HCT116 (cell line): ENCODE results near the gene CSHL1. TPM values are rescaled to one million over a fixed set of nuclear protein-coding genes. Genes with fewer than 3 reads are reported as not detected.

ENCODE experiments used
- ATAC-seq: fragments of 200-7000 bp; cut with Tn5 transposase; 2 replicates; pipeline ENCODE4 v1.9.1; 2020; ENCODE audit warnings: mild to moderate bottlenecking, moderate library complexity
- BruUV-seq: library from RNA; stranded (reverse); fragments of 400-500 nt; replicated peaks from 2 replicates; lab custom pipeline; 2021; lab: Mats Ljungman, UMichigan
- CTCF ChIA-PET: fragments of 300-600 bp; sonication (Branson Sonifier 250); formaldehyde crosslinking; loops from one replicate; lab custom pipeline; 2021; ENCODE audit warnings: antibody characterized with exemption; lab: Charles Lee
- POLR2A ChIA-PET: fragments of 300-600, 350-600 bp; sonication (Branson Sonifier 250); formaldehyde crosslinking; loops from one replicate; lab custom pipeline; 2021; ENCODE audit warnings: antibody characterized with exemption; lab: Charles Lee
- RAD21 ChIA-PET, 2 experiments: fragments of 300-600 bp; sonication (Branson Sonifier 250); formaldehyde crosslinking; loops; one replicate each; lab custom pipeline; 2023; ENCODE audit warnings: low total read pairs in 2 of 2; ENCODE audit not compliant: uncharacterized antibody in 2 of 2, unreplicated experiment in 2 of 2, low non-redundant PET in 1 of 2; lab: Charles Lee
- DNase-seq: peaks from one replicate; pipeline ENCODE4 v3.0.0-alpha.2; 2010; ENCODE audit warnings: low read depth, low spot score
- H2AFZ ChIP-seq: fragments of 200-600 bp; shearing (Covaris generic), sonication (generic); 2 replicates; pipeline ENCODE4 v1.6.1; 2017; ENCODE audit warnings: low read depth, mixed run types, mixed read lengths, antibody characterized with exemption, low read length; ENCODE audit not compliant: poor library complexity, severe bottlenecking
- H3K27ac ChIP-seq: 2 replicates; pipeline ENCODE4 v1.5.1; 2012; ENCODE audit warnings: low read depth, low read length
- H3K27me3 ChIP-seq: fragments of 200-600 bp; sonication (generic); 2 replicates; pipeline ENCODE4 v1.6.1; 2016; ENCODE audit warnings: mixed run types, low read length, mixed read lengths; ENCODE audit not compliant: insufficient read depth
- H3K36me3 ChIP-seq, 2 experiments: fragments of 200-500 bp in 1 of 2; fragments of 200-600 bp in 1 of 2; sonication (Bioruptor generic) in 1 of 2; sonication (generic) in 1 of 2; 2 replicates each; pipeline versions ENCODE4 v1.5.1 to v1.6.1; 2014 to 2016; ENCODE audit warnings: low read length in 2 of 2, inconsistent platforms in 1 of 2, mixed read lengths in 1 of 2, mixed run types in 1 of 2; ENCODE audit not compliant: insufficient read depth in 2 of 2, control insufficient read depth in 1 of 2
- H3K4me1 ChIP-seq, 2 experiments: fragments of 200-600 bp in 1 of 2; sonication (generic) in 1 of 2; 2 replicates each; pipeline versions ENCODE4 v1.5.1 to v1.6.1; 2012 to 2017; ENCODE audit warnings: low read length in 2 of 2, inconsistent platforms in 1 of 2, mild to moderate bottlenecking in 1 of 2, mixed read lengths in 1 of 2, mixed run types in 1 of 2, moderate library complexity in 1 of 2; ENCODE audit not compliant: insufficient read depth in 2 of 2, control insufficient read depth in 1 of 2
- H3K4me2 ChIP-seq: fragments of 200-600 bp; sonication (generic); 2 replicates; pipeline ENCODE4 v1.6.1; 2017; ENCODE audit warnings: mixed run types, low read length, mixed read lengths
- H3K4me3 ChIP-seq, 2 experiments: fragments of 200-600 bp in 1 of 2; sonication (generic) in 1 of 2; replicated peaks in 1 of 2; 2 replicates each; pipeline ENCODE4 v1.5.1; 2011 to 2016; ENCODE audit warnings: low read length in 2 of 2, control low read depth in 1 of 2, low read depth in 1 of 2, mild to moderate bottlenecking in 1 of 2, mixed read lengths in 1 of 2, mixed run types in 1 of 2
- H3K79me2 ChIP-seq: fragments of 200-600 bp; sonication (generic); 2 replicates; pipeline ENCODE4 v1.6.1; 2017; ENCODE audit warnings: mild to moderate bottlenecking, mixed run types, low read length, moderate library complexity, mixed read lengths; ENCODE audit not compliant: insufficient read depth
- H3K9ac ChIP-seq: fragments of 200-600 bp; sonication (generic); 2 replicates; pipeline ENCODE4 v1.6.1; 2016; ENCODE audit warnings: low read length, mixed read lengths
- H3K9me2 ChIP-seq: fragments of 200-600 bp; sonication (generic), shearing (Covaris generic); 2 replicates; pipeline ENCODE4 v1.6.1; 2017; ENCODE audit warnings: mixed run types, mild to moderate bottlenecking, moderate library complexity; ENCODE audit not compliant: insufficient read depth
- H3K9me3 ChIP-seq, 2 experiments: fragments of 200-500 bp in 1 of 2; fragments of 200-600 bp in 1 of 2; sonication (Bioruptor generic) in 1 of 2; sonication (generic) in 1 of 2; 2 replicates each; pipeline ENCODE4 v1.6.1; 2014 to 2017; ENCODE audit warnings: low read length in 2 of 2, mixed read lengths in 2 of 2, inconsistent platforms in 1 of 2, low read depth in 1 of 2, mild to moderate bottlenecking in 1 of 2, mixed run types in 1 of 2, moderate library complexity in 1 of 2; ENCODE audit not compliant: control insufficient read depth in 1 of 2, insufficient read depth in 1 of 2
- H4K20me1 ChIP-seq: fragments of 200-600 bp; sonication (generic), shearing (Covaris generic); 2 replicates; pipeline ENCODE4 v1.6.1; 2017; ENCODE audit warnings: mixed run types, mild to moderate bottlenecking, moderate library complexity; ENCODE audit not compliant: insufficient read depth
- CBX3 ChIP-seq: IDR thresholded peaks from 2 replicates; pipeline ENCODE4 v1.6.1; 2012; ENCODE audit warnings: low read depth
- CEBPB ChIP-seq: IDR thresholded peaks from 2 replicates; pipeline ENCODE4 v1.6.1; 2012; ENCODE audit warnings: low read depth
- EGR1 ChIP-seq: IDR thresholded peaks from 2 replicates; pipeline ENCODE4 v1.6.1; 2012; ENCODE audit warnings: low read depth
- ELF1 ChIP-seq: IDR thresholded peaks from 2 replicates; pipeline ENCODE4 v1.6.1; 2012; ENCODE audit warnings: low read depth, borderline replicate concordance
- EZH2phosphoT487 ChIP-seq: fragments of 200-600 bp; IDR thresholded peaks from 2 replicates; pipeline ENCODE4 v1.6.1; 2018; ENCODE audit warnings: antibody characterized with exemption, borderline replicate concordance
- JUND ChIP-seq: IDR thresholded peaks from 2 replicates; pipeline ENCODE4 v1.6.1; 2012
- POLR2A ChIP-seq: IDR thresholded peaks from 2 replicates; pipeline ENCODE4 v1.7.0; 2011; ENCODE audit warnings: borderline replicate concordance; ENCODE audit not compliant: insufficient read depth, insufficient read length; ENCODE audit errors: extremely low read depth
- RAD21 ChIP-seq: IDR thresholded peaks from 2 replicates; pipeline ENCODE4 v1.6.1; 2012; ENCODE audit warnings: low read depth, mild to moderate bottlenecking
- SIN3A ChIP-seq: IDR thresholded peaks from 2 replicates; pipeline ENCODE4 v1.6.1; 2012; ENCODE audit warnings: low read depth
- SP1 ChIP-seq: IDR thresholded peaks from 2 replicates; pipeline ENCODE4 v1.6.1; 2012; ENCODE audit warnings: low read depth
- SRF ChIP-seq: IDR thresholded peaks from 2 replicates; pipeline ENCODE4 v1.6.1; 2012; ENCODE audit warnings: low read depth
- TCF7L2 ChIP-seq: IDR thresholded peaks from 2 replicates; pipeline ENCODE4 v1.7.0; 2011; ENCODE audit warnings: borderline replicate concordance, inconsistent platforms; ENCODE audit not compliant: insufficient read depth, insufficient read length; ENCODE audit errors: extremely low read depth
- YY1 ChIP-seq: IDR thresholded peaks from 2 replicates; pipeline ENCODE4 v1.6.1; 2011; ENCODE audit warnings: low read length, low read depth, moderate library complexity, mild to moderate bottlenecking; ENCODE audit not compliant: insufficient replicate concordance; ENCODE audit errors: extremely low read depth
- ZNF274 ChIP-seq: fragments of 200-500 bp; sonication (Bioruptor generic); IDR thresholded peaks from 2 replicates; pipeline ENCODE4 v1.6.1; 2014; ENCODE audit warnings: mild to moderate bottlenecking, low read depth, low read length, inconsistent platforms
- intact Hi-C: fragments of 100-400 bp; cut with micrococcal nuclease; formaldehyde crosslinking; loops from 2 replicates; pipeline ENCODE4 v1.10.0; 2022
- total RNA-seq: library from RNA; stranded (reverse); gene quantifications from one replicate; pipeline ENCODE4 v1.2.1, GENCODE V29; 2021; ENCODE audit not compliant: unreplicated experiment
- TF ChIP-seq, protein P1 (sequence below): IDR thresholded peaks from 2 replicates; pipeline ENCODE4 v1.6.1; 2012

Gene CSHL1
- total RNA-seq, 1 experiment from 2014 or later, result not detected

DNA sequence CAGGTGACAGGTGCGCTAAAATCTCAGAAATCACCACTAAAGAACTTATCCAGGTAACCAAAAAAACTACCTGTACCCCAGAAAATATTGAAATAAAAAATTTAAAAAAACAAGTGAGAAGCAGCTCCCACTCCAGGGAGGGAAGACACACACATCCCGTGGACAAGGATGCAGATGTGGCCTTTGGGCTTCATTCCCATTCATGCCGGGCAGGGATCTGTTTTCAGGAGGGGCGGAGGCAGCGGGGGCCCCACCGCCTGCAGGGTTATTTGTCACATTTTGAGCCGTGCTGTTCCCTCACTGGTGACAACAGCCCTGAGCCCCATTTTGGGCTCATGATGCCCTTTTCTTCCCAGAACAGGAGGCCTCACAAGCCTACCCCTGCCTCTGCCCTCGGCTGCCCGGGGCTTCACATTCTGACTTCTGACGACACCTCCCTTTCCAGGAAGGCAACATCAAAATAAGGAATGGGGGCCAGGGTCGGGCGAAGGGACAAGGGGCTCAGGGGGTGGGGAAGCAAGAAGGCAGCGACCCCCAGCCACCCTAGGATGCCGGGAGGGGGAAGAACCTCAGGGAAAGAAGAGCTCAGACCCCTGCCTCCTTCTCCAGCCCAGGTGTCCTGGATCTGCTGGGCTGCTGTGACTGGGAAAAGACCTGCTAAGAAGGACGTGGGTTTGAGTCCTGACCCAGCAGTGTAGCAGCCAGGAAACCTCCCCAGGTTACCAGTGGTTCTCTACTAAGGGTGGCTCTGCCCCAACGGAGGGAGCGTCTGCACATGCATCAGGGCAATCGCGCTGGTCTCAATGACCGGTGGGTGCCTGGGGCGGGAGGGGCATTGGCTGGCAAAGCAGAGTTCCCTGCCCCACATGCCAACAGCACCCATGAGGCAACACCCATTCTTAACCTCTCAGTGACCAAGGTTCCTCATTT is 23.4 kb upstream of the CSHL1 start:
- RAD21 ChIA-PET, result no interaction called here
- no peaks in the 10 kb centered on the region for H3K36me3 ChIP-seq
- ATAC-seq, result no peak
- POLR2A ChIA-PET, result no interaction called here
- no peak for TF ChIP-seq ELF1
- no peak for TF ChIP-seq SP1
- no peak for TF ChIP-seq CEBPB
- no peak for TF ChIP-seq EGR1
- no peak for TF ChIP-seq RAD21
- no peak for TF ChIP-seq JUND
- no peak for TF ChIP-seq ZNF274
- TF ChIP-seq POLR2A, result no peak
- TF ChIP-seq TCF7L2, result no peak
- no peak for TF ChIP-seq EZH2phosphoT487
- TF ChIP-seq YY1, result no peak
- TF ChIP-seq, protein P1, sequence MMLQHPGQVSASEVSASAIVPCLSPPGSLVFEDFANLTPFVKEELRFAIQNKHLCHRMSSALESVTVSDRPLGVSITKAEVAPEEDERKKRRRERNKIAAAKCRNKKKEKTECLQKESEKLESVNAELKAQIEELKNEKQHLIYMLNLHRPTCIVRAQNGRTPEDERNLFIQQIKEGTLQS, result no peak
- no peak for TF ChIP-seq SIN3A
- TF ChIP-seq CBX3, result no peak
- no peak for TF ChIP-seq SRF
- intact Hi-C loops, result no loop called here
- no peak overlapping the region for H3K4me3 ChIP-seq
- H3K4me2 ChIP-seq, result no peak overlapping the region
- H3K9me3 ChIP-seq, result no peaks in the 10 kb centered on the region
- no peaks in the 10 kb centered on the region for H3K79me2 ChIP-seq
- H3K9ac ChIP-seq, result no peak overlapping the region
- no peaks in the 10 kb centered on the region for H3K9me2 ChIP-seq
- H4K20me1 ChIP-seq, result no peaks in the 10 kb centered on the region
- H2AFZ ChIP-seq, result no peak overlapping the region
- H3K27ac ChIP-seq, result no peak overlapping the region
- BruUV-seq, result no TSS peak
- DNase-seq, result no peak
- CTCF ChIA-PET, result interaction anchor here (0.8 to 3.9 kb wide), 3 partner anchors 12 to 199 kb away, joined by 3 to 17 read pairs (median 3); no protein-coding TSS in a partner anchor
- no peaks in the 10 kb centered on the region for H3K27me3 ChIP-seq
- H3K4me1 ChIP-seq, result peaks cover 0 to 11% of the 10 kb centered on the region in 2 experiments; a peak in 3 of 4 replicates
